GM12878 (cell line): ENCODE measurements around the gene AZU1. TPM values are rescaled to one million over a fixed set of nuclear protein-coding genes. Genes with fewer than 3 reads are reported as not detected.

Experiments
- CBX5 ChIP-seq: sonication (generic); IDR thresholded peaks from 2 replicates; pipeline ENCODE4 v1.6.1; 2016; ENCODE audit warnings: low read depth, moderate library complexity, mild to moderate bottlenecking, inconsistent platforms
- ETV6 ChIP-seq, 2 experiments: fragments of 450-650 bp in 1 of 2; IDR thresholded peaks in 1 of 2; conservative IDR thresholded peaks in 1 of 2; 2 replicates each; pipeline ENCODE4 v1.6.1; 2014; ENCODE audit warnings: antibody characterized with exemption in 1 of 2, borderline replicate concordance in 1 of 2, low read depth in 1 of 2, mild to moderate bottlenecking in 1 of 2, moderate library complexity in 1 of 2
- FOS ChIP-seq: IDR thresholded peaks from 3 replicates; pipeline ENCODE4 v1.6.1; 2011; ENCODE audit warnings: borderline replicate concordance; ENCODE audit not compliant: insufficient read length; ENCODE audit errors: extremely low read depth
- FOXM1 ChIP-seq: IDR thresholded peaks from 2 replicates; pipeline ENCODE4 v1.6.1; 2012; ENCODE audit warnings: low read depth, mild to moderate bottlenecking, inconsistent platforms, low read length, moderate library complexity
- HCFC1 ChIP-seq: fragments of 150-350 bp; IDR thresholded peaks from 2 replicates; pipeline ENCODE4 v1.6.1; 2014; ENCODE audit warnings: low read length
- HDAC2 ChIP-seq: fragments of 200-600 bp; sonication (generic); IDR thresholded peaks from 2 replicates; pipeline ENCODE4 v1.6.1; 2017
- IRF3 ChIP-seq: fragments of 450-650 bp; IDR thresholded peaks from 2 replicates; pipeline ENCODE4 v1.6.1; 2014; ENCODE audit warnings: mild to moderate bottlenecking
- IRF4 ChIP-seq: IDR thresholded peaks from 2 replicates; pipeline ENCODE4 v1.6.1; 2011; ENCODE audit warnings: low read depth, low read length
- NBN ChIP-seq: fragments of 450-650 bp; IDR thresholded peaks from 2 replicates; pipeline ENCODE4 v1.6.1; 2016
- NFXL1 ChIP-seq: fragments of 450-650 bp; IDR thresholded peaks from 2 replicates; pipeline ENCODE4 v1.6.1; 2017; ENCODE audit warnings: antibody characterized with exemption, mild to moderate bottlenecking, borderline replicate concordance
- PML ChIP-seq: IDR thresholded peaks from 2 replicates; pipeline ENCODE4 v1.6.1; 2012; ENCODE audit warnings: low read length, inconsistent platforms
- POLR2A ChIP-seq: IDR thresholded peaks from 2 replicates; pipeline ENCODE4 v1.6.1; 2011; ENCODE audit warnings: low read depth, mild to moderate bottlenecking, low read length
- PRDM15 ChIP-seq: fragments of 450-650 bp; formaldehyde crosslinking; IDR thresholded peaks from 2 replicates; pipeline ENCODE4 v1.4.0; 2020; ENCODE audit warnings: mild to moderate bottlenecking, moderate library complexity
- RBBP5 ChIP-seq: fragments of 200-600 bp; sonication (generic); conservative IDR thresholded peaks from 2 replicates; pipeline ENCODE4 v1.6.1; 2016
- SMC3 ChIP-seq: IDR thresholded peaks from 2 replicates; pipeline ENCODE4 v1.6.1; 2011; ENCODE audit warnings: low read length, improper control_type of control experiment, borderline replicate concordance
- TCF3 ChIP-seq: IDR thresholded peaks from 2 replicates; pipeline ENCODE4 v1.6.1; 2012; ENCODE audit warnings: low read depth, mild to moderate bottlenecking, low read length, borderline replicate concordance; ENCODE audit not compliant: insufficient read depth
- polyA plus RNA-seq, 11 experiments: library from polyadenylated mRNA; depleted of rRNA in 4 of 11; unstranded in 6 of 11; stranded (reverse) in 5 of 11; fragments of >200 nt; fragmentation: Nextera tagmentation in 4 of 11; fragmentation: Illumina TruSeq in 1 of 11; extraction: Ambion mirVana in 4 of 11; extraction: Trizol in 1 of 11; gene quantifications; 1 replicate in 1 of 11; 2 replicates in 10 of 11; pipeline versions ENCODE4 v1.2.1 to v1.2.3, GENCODE V29; 2011 to 2016; ENCODE audit warnings: inconsistent platforms in 2 of 11, missing spikeins in 2 of 11, low read depth in 1 of 11
- total RNA-seq, 4 experiments: library from RNA; depleted of rRNA in 3 of 4; stranded (reverse); fragments of >200 nt in 3 of 4; fragmentation: Illumina TruSeq in 1 of 4; extraction: Trizol in 1 of 4; gene quantifications; 2 replicates each; pipeline versions ENCODE4 v1.2.1 to v1.2.3, GENCODE V29; 2013 to 2021
- TF ChIP-seq, protein P1 (sequence below): fragments of 450-650 bp; conservative IDR thresholded peaks from 2 replicates; pipeline ENCODE4 v1.6.1; 2017; ENCODE audit warnings: mild to moderate bottlenecking, moderate library complexity
- TF ChIP-seq, protein P2 (sequence below): fragments of 450-650 bp; IDR thresholded peaks from 2 replicates; pipeline ENCODE4 v1.6.1; 2017; ENCODE audit warnings: mild to moderate bottlenecking, moderate library complexity

The AZU1 gene
- total and polyA plus RNA-seq, 10 of the 15 experiments (the other 5 are each of a cell fraction or from before 2014, with no cell fraction given) = not detected

DNA sequence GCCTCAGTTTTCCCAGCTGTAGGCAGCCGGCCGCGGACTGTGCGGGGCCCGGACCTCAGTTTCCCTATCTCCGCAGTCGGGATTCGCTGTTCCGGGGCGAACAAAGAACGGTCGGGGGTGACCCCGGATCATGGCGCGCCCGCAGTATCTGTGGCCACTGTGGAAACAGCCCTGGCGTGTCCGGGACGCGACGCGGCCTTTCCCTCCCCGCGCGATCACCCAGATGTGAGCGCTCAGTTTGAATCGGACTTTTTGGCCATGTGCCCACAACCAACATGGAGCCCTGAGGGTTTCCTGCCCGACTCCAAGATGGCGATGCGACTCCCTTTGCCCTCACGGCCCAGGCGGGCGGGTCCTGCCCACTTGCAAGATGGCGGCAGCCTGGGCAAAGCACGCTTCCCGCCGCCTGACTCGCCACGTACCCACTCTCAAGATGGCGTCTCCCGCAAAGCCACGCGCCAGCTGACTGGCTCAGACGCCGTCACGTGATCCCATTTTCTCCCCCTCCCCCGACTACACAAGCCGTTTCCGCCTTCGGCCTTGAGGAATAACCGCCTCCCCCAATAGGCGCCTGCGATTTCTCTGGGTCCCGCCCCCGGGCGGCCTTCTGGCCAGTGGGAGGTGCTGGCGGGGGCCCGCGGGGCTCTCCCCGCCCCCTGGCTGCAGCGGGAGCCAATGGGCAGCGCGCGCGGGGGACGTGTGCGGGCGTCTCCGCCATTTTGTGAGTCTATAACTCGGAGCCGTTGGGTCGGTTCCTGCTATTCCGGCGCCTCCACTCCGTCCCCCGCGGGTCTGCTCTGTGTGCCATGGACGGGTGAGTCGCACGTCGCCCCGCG, 30.7 kb upstream of the AZU1 start, which contains the start of gene PTBP1 (continued):
- TF ChIP-seq IRF3 (peak; percentile 93), FOS (peak; percentile 80), NBN (peak; percentile 89), SMC3 (no peak), IRF4 (peak; percentile 42; the same call in 1 of the 2 replicates), POLR2A (peak; percentile 87), ETV6 (conservative IDR thresholded peaks at IDR 0.05 in 1 of 2, IDR thresholded peaks at IDR 0.05 in 1 of 2; ENCODE audit: borderline replicate concordance in 1 of 2, low read depth in 1 of 2) (no peak), FOXM1 (no peak), CBX5 (no peak), PRDM15 (CRISPR knock-in tag) (peak; percentile 82), RBBP5 (no peak), NFXL1 (no peak), TCF3 (0 out of 2 replicates have a peak, but pooled peaks have one; percentile 34), PML (0 out of 2 replicates have a peak, but pooled peaks have one; percentile 71), HDAC2 (no peak), HCFC1 (peak; percentile 91)
- TF ChIP-seq, protein P1, sequence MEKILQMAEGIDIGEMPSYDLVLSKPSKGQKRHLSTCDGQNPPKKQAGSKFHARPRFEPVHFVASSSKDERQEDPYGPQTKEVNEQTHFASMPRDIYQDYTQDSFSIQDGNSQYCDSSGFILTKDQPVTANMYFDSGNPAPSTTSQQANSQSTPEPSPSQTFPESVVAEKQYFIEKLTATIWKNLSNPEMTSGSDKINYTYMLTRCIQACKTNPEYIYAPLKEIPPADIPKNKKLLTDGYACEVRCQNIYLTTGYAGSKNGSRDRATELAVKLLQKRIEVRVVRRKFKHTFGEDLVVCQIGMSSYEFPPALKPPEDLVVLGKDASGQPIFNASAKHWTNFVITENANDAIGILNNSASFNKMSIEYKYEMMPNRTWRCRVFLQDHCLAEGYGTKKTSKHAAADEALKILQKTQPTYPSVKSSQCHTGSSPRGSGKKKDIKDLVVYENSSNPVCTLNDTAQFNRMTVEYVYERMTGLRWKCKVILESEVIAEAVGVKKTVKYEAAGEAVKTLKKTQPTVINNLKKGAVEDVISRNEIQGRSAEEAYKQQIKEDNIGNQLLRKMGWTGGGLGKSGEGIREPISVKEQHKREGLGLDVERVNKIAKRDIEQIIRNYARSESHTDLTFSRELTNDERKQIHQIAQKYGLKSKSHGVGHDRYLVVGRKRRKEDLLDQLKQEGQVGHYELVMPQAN = no peak; the same call in 1 of the 2 replicates
- TF ChIP-seq, protein P2, sequence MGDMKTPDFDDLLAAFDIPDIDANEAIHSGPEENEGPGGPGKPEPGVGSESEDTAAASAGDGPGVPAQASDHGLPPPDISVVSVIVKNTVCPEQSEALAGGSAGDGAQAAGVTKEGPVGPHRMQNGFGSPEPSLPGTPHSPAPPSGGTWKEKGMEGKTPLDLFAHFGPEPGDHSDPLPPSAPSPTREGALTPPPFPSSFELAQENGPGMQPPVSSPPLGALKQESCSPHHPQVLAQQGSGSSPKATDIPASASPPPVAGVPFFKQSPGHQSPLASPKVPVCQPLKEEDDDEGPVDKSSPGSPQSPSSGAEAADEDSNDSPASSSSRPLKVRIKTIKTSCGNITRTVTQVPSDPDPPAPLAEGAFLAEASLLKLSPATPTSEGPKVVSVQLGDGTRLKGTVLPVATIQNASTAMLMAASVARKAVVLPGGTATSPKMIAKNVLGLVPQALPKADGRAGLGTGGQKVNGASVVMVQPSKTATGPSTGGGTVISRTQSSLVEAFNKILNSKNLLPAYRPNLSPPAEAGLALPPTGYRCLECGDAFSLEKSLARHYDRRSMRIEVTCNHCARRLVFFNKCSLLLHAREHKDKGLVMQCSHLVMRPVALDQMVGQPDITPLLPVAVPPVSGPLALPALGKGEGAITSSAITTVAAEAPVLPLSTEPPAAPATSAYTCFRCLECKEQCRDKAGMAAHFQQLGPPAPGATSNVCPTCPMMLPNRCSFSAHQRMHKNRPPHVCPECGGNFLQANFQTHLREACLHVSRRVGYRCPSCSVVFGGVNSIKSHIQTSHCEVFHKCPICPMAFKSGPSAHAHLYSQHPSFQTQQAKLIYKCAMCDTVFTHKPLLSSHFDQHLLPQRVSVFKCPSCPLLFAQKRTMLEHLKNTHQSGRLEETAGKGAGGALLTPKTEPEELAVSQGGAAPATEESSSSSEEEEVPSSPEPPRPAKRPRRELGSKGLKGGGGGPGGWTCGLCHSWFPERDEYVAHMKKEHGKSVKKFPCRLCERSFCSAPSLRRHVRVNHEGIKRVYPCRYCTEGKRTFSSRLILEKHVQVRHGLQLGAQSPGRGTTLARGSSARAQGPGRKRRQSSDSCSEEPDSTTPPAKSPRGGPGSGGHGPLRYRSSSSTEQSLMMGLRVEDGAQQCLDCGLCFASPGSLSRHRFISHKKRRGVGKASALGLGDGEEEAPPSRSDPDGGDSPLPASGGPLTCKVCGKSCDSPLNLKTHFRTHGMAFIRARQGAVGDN = no peak; the same call in 1 of the 2 replicates
